NB4 (cell line): Measurements from ENCODE around the gene NAV3.

ENCODE experiments used
- CTCF ChIP-seq: IDR thresholded peaks from one replicate; pipeline ENCODE4 v1.5.1; 2012; ENCODE audit warnings: low read depth, low read length
- POLR2A ChIP-seq: IDR thresholded peaks from 2 replicates; pipeline ENCODE4 v1.6.1; 2011; ENCODE audit warnings: mild to moderate bottlenecking; ENCODE audit not compliant: insufficient read length; ENCODE audit errors: extremely low read depth

GRCh38 chr12:77973579-77973978 lies 142.9 kb downstream of the NAV3 start:
- TF ChIP-seq CTCF (no peak), POLR2A (no peak)
